T-helper 22 cell (primary cell): ENCODE results near the gene SNRPB2.
A peak's percentile ranks its signal among the peaks of the same experiment; 100 is the strongest.

Experiments used
- DNase-seq: peaks from one replicate; pipeline ENCODE4 v3.0.0-alpha.2; 2020; ENCODE audit warnings: low read depth

Gene SNRPB2

GRCh38 chr20:16729565-16730460 is at the start of gene SNRPB2:
Gene SNRPB2, plus strand, starts transcription at chr20:16730026. Its CDS starts 1,677 bp downstream, at chr20:16731703.
- peak; percentile 85 for DNase-seq

DNA sequence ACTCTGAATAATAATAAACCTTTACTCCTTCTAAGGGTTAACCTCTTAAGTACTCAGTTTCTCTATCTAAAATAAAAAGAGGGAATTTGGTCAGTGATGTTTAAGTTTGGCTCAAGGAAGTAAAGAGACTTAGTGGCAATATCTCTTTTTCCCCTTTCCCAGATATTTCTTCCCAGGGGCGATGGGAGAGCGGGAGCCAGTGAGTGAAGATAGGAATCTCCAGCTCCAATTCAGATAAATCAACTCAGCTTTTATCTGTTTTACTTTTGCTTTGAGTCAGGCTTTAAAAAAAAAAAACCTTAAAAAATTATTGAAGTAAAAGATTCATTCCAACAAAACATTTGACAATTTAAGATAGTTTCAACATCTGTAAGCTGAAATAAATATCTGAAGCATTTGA is 45.4 kb upstream of the SNRPB2 start:
- no peak for DNase-seq

DNA sequence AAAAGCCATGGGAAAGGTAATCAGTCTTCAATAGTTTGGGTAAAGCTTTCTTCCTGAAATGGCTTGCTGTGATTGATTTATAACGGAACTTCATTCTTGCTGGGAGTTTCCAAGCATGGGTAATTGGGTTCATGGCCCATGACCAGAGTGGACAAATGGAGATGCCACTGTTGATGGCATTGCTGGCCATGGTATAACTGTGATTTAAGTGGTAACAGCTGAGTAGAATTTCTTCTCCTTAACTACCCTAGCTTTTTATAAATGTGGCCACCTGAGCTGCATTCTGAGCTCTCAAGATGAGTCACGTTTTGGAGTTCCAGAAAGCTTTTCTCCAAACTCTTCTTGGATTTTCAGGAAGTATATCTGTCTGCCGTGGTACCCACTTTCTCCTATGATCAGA is 39.9 kb upstream of the SNRPB2 start:
- DNase-seq = no peak

- DNase-seq = no peak
Measured at GRCh38 chr20:16691381-16691780, 38.4 kb upstream of the SNRPB2 start.

GRCh38 chr20:16692009-16692408 is 37.8 kb upstream of the SNRPB2 start:
- DNase-seq = no peak

DNA sequence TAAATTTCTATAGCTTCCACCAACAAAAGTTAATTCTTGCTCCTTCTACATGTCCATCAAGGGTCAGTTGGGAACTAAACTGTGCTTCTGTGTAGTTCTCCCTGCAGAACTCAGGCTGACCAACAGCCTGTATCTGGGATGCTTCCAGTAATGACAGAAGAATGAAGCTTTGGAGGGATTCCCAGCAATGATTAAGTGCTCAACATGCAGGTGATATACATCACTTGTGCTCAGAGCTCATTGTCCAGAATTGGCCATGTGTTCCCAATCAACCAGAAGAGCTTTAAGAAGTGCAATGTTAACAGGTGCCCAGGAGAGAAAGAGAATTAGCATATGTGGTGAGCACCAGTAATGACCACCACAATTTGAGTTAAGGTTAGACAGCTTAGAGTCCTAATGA is 37.4 kb upstream of the SNRPB2 start:
- DNase-seq = no peak

- DNase-seq = no peak
Measured at GRCh38 chr20:16693278-16693677, 36.5 kb upstream of the SNRPB2 start.

DNA sequence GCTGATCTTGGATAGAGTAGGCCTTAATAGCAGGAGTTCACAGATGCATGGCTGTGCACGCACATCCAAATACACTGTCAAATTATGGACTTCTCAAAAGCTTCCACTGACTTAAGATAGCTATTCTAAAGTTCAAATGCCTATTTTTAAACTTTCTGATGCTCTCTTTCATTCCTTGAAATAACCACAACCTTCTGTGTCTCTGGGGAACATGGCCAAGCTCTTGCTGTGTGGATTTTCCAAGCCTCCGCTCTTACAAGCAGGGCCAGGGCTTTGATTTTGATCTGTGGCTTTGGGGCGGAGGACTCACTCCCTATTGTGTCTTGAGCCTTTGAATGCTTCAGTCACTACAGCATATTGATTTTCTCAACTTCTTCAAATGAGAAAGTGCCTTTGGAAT is 35.7 kb upstream of the SNRPB2 start:
- no peak for DNase-seq

DNA sequence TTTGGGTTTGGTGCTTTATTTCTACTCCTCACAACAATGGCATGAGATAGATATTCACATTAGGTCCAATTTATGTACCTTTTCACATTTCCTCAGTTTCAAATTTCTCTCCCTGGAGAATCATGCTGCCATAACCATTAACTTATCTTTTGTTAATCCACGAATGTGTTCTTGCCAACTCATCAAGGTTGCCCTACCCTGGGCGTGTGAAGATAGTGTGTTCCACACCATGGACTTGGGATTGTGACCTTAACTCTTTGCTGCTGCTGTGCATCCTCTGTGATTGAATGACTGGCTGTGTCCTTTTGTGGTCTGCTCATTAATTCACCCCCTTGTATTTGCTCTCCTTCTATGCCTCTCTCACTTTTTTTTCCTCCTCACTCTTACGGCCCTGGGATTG is 34.2 kb upstream of the SNRPB2 start:
- DNase-seq = no peak

DNA sequence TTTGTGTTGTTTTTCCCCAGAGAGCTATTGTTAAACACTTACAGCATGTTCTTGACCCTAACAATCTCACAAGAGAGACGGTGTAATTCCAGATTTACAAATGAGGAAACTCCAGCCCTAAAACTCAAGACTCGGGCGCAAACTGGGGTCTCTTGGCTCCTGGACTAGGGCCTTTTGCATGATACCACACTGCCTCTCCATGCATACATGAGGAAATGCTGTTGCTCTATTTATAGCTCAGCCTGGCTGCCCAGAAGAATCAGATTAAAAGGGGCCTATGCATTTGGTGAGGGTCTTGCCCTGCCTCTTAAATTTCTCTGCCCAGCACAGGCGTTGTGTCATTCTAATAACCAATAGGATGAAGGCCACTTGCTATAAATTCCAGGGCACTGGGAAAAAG is 30.5 kb upstream of the SNRPB2 start:
- no peak for DNase-seq

DNA sequence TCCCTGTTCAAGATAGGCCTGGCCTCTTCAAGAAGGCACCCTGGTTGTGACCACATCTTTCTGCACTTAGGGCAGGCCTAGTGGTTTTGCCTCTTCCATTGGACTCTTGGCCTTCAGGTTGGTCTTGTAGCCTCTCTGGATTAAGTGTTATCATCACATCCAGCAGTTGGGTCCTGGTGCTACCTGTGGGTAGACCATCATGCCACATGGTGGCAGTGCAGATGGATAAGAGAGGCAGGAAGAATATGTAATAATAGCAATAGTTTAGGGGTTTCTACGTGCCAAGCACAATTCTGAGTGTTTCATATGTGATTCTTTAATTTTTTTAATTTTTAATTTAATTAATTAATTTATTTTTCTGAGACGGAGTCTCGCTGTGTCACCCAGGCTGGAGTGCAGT is 28.5 kb upstream of the SNRPB2 start:
- DNase-seq = peak; percentile 6

- DNase-seq = no peak
Measured at GRCh38 chr20:16703570-16703969, 26.3 kb upstream of the SNRPB2 start.

DNA sequence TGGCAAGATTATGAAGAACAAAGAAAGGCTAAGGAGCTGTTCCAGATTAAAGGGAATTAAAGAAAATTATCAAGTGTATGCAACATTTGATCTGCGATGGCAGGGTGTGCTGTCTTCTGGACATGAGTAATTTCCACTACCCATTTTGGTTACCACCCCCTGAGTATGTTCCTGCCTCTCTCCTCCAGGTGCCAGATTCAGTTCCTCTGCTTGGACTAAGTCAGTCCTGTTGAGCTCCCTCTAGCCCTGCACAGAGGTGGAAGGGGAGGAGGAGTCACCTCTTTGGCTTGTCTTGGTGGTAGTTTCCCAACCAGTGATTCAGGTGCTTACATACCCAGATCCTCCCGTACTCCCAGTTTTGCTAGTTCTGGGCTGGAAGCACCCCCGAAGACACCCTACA is 22.2 kb upstream of the SNRPB2 start:
- DNase-seq = no peak

DNA sequence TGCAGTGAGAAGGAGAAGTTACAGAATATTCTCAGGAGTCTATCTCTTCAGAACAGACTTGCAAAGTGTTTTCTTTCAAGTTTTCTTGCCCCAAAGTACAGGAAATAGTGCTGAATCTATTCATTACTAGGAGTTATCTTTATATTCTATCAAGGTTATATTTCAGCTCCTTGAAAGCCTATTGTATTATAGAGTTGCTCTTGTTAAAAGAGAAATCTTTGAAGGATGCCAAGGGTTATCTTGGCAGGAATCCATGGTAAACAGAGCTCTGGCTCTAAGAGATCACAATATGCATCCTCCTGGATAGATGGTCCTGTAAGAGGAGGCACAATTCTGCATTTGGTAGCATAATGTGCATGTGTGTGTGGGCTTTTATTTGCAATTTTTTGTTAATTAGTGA is 21.2 kb upstream of the SNRPB2 start:
- DNase-seq = no peak

DNA sequence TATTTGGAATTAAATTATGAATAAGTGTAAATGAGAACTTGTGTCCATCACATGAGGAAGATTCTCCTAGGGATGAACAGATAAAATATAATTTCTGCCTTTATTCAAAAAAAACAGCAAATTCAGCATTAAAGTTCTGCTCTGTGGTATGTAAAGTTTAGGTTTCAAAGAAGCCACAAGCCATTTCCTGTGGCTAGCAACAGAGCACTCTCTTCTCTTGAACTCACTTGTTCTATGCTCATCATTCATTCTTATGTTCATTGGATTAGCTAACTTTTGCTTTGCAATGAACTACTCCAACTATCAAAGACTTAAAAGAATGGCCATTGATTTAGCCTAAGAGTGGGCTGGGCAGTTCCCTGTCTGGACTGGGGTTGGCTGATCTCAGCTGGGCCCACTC is 20.8 kb upstream of the SNRPB2 start:
- no peak for DNase-seq

GRCh38 chr20:16710781-16711180 is 19.0 kb upstream of the SNRPB2 start:
- DNase-seq = no peak

- no peak for DNase-seq
Measured at GRCh38 chr20:16711661-16712258, 18.1 kb upstream of the SNRPB2 start.

DNA sequence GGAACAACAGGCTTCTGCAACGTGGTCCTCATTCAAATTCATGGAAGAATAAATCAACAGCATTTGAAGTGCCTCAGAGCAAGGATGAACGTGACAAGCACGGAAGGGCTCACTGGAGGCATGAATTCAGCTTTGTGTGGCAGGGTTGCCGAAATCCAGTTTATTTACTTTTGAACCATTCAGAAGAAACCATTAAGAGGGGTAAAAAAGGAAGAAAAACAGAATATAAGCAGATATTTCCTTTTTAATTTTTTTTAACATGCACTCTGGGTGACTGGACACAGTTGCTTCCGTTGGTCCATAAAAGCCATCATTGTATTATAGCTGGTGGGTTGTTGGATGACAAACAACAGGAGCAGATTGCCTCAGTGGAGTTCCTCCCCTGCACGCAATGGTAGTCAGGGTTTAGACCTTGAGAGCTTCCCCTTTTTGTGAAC is 17.3 kb upstream of the SNRPB2 start:
- no peak for DNase-seq

GRCh38 chr20:16713066-16713465 is 16.8 kb upstream of the SNRPB2 start:
- no peak for DNase-seq

DNA sequence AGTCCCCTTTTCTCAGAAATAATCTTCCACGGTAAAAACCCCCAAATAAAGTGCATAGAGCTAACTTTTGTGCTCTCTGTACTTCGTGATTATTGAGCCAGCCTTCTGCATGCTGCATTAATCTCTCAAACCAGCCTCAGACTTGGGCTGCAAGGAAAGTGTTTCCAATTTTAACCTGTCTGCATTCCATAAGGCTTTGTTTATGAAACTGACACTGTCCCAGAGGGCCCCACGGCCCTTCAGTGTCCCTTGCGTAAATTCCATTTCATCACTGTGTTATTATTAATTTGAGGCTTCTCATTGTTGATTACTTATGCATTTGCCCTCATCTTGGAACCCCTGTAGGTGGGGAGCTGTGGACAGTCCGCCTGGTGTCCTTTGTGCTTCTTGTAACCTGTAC is 15.6 kb upstream of the SNRPB2 start:
- no peak for DNase-seq

- DNase-seq = no peak
Measured at GRCh38 chr20:16714751-16715150, 15.1 kb upstream of the SNRPB2 start.

DNA sequence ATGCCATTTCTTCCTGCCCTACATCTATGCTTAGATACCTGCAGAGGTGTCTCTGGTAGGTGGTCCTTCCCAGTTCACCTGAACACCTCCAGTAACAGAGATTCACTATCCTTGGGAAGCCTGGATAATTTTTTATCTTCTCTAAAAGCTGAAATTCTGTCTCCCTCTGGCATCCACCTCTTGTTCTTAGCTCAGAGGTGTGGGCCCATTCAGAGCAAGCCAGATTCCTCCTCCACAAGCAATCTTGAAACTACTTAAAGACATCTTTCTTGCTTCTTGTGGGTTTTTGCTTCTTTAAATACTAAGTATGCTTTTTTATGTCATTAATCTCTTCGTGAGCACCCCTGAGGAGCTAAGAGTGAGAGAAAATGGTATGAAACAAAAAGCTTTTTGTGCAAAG is 10.4 kb upstream of the SNRPB2 start:
- no peak for DNase-seq

GRCh38 chr20:16729080-16729479 is 746 bp upstream of the SNRPB2 start:
- DNase-seq = no peak
